ENCODE data around the gene MYO5A. TPM values are rescaled to one million over a fixed set of nuclear protein-coding genes. Genes with fewer than 3 reads are reported as not detected.

The MYO5A gene
- polyA plus RNA-seq, 1 donor (not counting 4 experiments of a cell fraction or from before 2014, with no cell fraction given): 53.8 TPM

- dilution Hi-C loops (cut with MboI; ENCODE audit: extremely low pct_ligation_motif_present, low sequenced_read_pairs): no loop called here
- DNase-seq (ENCODE audit: low read depth, low spot score) (peak; percentile 46), FAIRE-seq (peak; percentile 90)
- Histone ChIP-seq H3K79me2 (ENCODE audit: control insufficient read depth, insufficient read depth, low read length) (no peaks in the 10 kb centered on the region), H4K20me1 (ENCODE audit: control insufficient read depth, extremely low read depth, insufficient read depth, low read length) (no peaks in the 10 kb centered on the region), H3K4me2 (ENCODE audit: control insufficient read depth, extremely low read depth, insufficient read depth, low read depth, low read length) (no peak overlapping the region), H3K36me3 (ENCODE audit: control insufficient read depth in 2 of 2, extremely low read depth in 1 of 2, insufficient read depth in 2 of 2, low read length in 2 of 2) (peaks cover 2 to 11% of the 10 kb centered on the region in 2 experiments), H3K4me1 (ENCODE audit: control insufficient read depth, extremely low read depth, insufficient read depth, low read length) (peaks cover 4% of the 10 kb centered on the region), H3K9ac (ENCODE audit: control insufficient read depth, extremely low read depth, insufficient read depth, low read length) (no peak overlapping the region), H3K9me3 (ENCODE audit: control insufficient read depth, low read depth, low read length) (no peaks in the 10 kb centered on the region), H3K9me1 (ENCODE audit: control insufficient read depth, extremely low read depth, insufficient read depth, low read length) (no peaks in the 10 kb centered on the region), H2AFZ (ENCODE audit: control insufficient read depth, low read length) (no peak overlapping the region), H3K4me3 (ENCODE audit: control insufficient read depth in 2 of 3, extremely low read depth in 1 of 3, insufficient read depth in 2 of 3, low read depth in 1 of 3, low read length in 3 of 3) (no peak overlapping the region), H3K27me3 (ENCODE audit: control insufficient read depth, extremely low read depth, insufficient read depth, low read length) (no peaks in the 10 kb centered on the region), H3K27ac (ENCODE audit: control insufficient read depth, insufficient read depth, low read length) (no peak overlapping the region)
- no peak for TF ChIP-seq EZH2 (IDR thresholded peaks at IDR 0.05; ENCODE audit: low read length)
- TF ChIP-seq, protein P1, sequence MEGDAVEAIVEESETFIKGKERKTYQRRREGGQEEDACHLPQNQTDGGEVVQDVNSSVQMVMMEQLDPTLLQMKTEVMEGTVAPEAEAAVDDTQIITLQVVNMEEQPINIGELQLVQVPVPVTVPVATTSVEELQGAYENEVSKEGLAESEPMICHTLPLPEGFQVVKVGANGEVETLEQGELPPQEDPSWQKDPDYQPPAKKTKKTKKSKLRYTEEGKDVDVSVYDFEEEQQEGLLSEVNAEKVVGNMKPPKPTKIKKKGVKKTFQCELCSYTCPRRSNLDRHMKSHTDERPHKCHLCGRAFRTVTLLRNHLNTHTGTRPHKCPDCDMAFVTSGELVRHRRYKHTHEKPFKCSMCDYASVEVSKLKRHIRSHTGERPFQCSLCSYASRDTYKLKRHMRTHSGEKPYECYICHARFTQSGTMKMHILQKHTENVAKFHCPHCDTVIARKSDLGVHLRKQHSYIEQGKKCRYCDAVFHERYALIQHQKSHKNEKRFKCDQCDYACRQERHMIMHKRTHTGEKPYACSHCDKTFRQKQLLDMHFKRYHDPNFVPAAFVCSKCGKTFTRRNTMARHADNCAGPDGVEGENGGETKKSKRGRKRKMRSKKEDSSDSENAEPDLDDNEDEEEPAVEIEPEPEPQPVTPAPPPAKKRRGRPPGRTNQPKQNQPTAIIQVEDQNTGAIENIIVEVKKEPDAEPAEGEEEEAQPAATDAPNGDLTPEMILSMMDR (optimal IDR thresholded peaks at IDR 0.05 in 1 of 3, IDR thresholded peaks at IDR 0.05 in 1 of 3, conservative IDR thresholded peaks at IDR 0.05 in 1 of 3; ENCODE audit: extremely low read depth in 1 of 3, insufficient read depth in 2 of 3, low read length in 3 of 3): no peak
Observed at GRCh38 chr15:52392008-52392687, 136.5 kb downstream of the MYO5A start.

GRCh38 chr15:52391069-52391468, 137.6 kb downstream of the MYO5A start:
- FAIRE-seq: no peak
- no peak overlapping the region for H3K4me3 ChIP-seq (ENCODE audit: control insufficient read depth in 2 of 3, extremely low read depth in 1 of 3, insufficient read depth in 2 of 3, low read depth in 1 of 3, low read length in 3 of 3)
- no peak overlapping the region for H3K9ac ChIP-seq (ENCODE audit: control insufficient read depth, extremely low read depth, insufficient read depth, low read length)
- H3K4me1 ChIP-seq (ENCODE audit: control insufficient read depth, extremely low read depth, insufficient read depth, low read length): peaks cover 4% of the 10 kb centered on the region
- no peaks in the 10 kb centered on the region for H3K27me3 ChIP-seq (ENCODE audit: control insufficient read depth, extremely low read depth, insufficient read depth, low read length)
- TF ChIP-seq EZH2 (IDR thresholded peaks at IDR 0.05; ENCODE audit: low read length): no peak
- TF ChIP-seq, protein P1 (optimal IDR thresholded peaks at IDR 0.05 in 1 of 3, IDR thresholded peaks at IDR 0.05 in 1 of 3, conservative IDR thresholded peaks at IDR 0.05 in 1 of 3; ENCODE audit: extremely low read depth in 1 of 3, insufficient read depth in 2 of 3, low read length in 3 of 3): no peak
- H3K9me3 ChIP-seq (ENCODE audit: control insufficient read depth, low read depth, low read length): no peaks in the 10 kb centered on the region
- no peak overlapping the region for H3K27ac ChIP-seq (ENCODE audit: control insufficient read depth, insufficient read depth, low read length)
- no peak overlapping the region for H2AFZ ChIP-seq (ENCODE audit: control insufficient read depth, low read length)
- no peak overlapping the region for H3K4me2 ChIP-seq (ENCODE audit: control insufficient read depth, extremely low read depth, insufficient read depth, low read depth, low read length)
- dilution Hi-C loops (cut with MboI; ENCODE audit: extremely low pct_ligation_motif_present, low sequenced_read_pairs): no loop called here
- peaks cover 2 to 8% of the 10 kb centered on the region in 2 experiments for H3K36me3 ChIP-seq (ENCODE audit: control insufficient read depth in 2 of 2, extremely low read depth in 1 of 2, insufficient read depth in 2 of 2, low read length in 2 of 2)
- no peak for DNase-seq (ENCODE audit: low read depth, low spot score)
- H3K9me1 ChIP-seq (ENCODE audit: control insufficient read depth, extremely low read depth, insufficient read depth, low read length): no peaks in the 10 kb centered on the region
- no peaks in the 10 kb centered on the region for H3K79me2 ChIP-seq (ENCODE audit: control insufficient read depth, insufficient read depth, low read length)
- H4K20me1 ChIP-seq (ENCODE audit: control insufficient read depth, extremely low read depth, insufficient read depth, low read length): no peaks in the 10 kb centered on the region
